Fibroblast of the aortic adventitia (primary cell): ENCODE results near the gene ACSM3. TPM values are rescaled to one million over a fixed set of nuclear protein-coding genes. Genes with fewer than 3 reads are reported as not detected.

ENCODE experiments used
- DNase-seq: peaks from one replicate; pipeline ENCODE4 v3.0.0-alpha.2; 2010; ENCODE audit warnings: low read depth
- H3K4me3 ChIP-seq: 2 replicates; pipeline ENCODE4 v1.5.1; 2011; ENCODE audit warnings: low read depth, mild to moderate bottlenecking, control low read depth, low read length, moderate library complexity
- total RNA-seq: library from RNA; depleted of rRNA; stranded (reverse); fragments of >200 nt; gene quantifications from 2 replicates; pipeline ENCODE4 v1.2.3, GENCODE V29; 2012; ENCODE audit warnings: low replicate concordance
- TF ChIP-seq, protein P1 (sequence below): IDR thresholded peaks from 2 replicates; pipeline ENCODE4 v1.5.1; 2011; ENCODE audit warnings: mild to moderate bottlenecking, low read length, control low read depth, inconsistent platforms; ENCODE audit not compliant: insufficient read depth

The ACSM3 gene
- total RNA-seq, 1 donor: 0.27 TPM

DNA sequence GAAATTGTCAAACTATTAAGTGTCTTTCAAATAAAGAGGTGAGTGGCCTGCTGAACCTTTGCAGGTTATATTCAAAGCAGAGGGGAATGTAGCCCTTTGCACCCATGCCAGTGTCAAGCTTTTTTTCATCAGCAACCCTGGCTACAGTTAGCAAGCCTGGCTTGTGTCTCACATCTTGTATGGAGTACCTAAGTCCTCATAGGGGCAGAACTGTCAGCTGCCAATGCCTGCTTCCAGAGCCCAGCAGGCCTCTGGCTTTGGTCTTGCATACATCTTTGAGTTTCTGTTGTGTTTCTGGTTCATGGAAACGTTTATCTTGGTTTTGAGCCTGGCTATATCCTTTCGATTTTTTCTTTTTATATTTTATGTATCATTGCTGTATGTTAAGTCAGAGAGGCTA, 69.3 kb downstream of the ACSM3 start:
- no peak for DNase-seq
- TF ChIP-seq, protein P1, sequence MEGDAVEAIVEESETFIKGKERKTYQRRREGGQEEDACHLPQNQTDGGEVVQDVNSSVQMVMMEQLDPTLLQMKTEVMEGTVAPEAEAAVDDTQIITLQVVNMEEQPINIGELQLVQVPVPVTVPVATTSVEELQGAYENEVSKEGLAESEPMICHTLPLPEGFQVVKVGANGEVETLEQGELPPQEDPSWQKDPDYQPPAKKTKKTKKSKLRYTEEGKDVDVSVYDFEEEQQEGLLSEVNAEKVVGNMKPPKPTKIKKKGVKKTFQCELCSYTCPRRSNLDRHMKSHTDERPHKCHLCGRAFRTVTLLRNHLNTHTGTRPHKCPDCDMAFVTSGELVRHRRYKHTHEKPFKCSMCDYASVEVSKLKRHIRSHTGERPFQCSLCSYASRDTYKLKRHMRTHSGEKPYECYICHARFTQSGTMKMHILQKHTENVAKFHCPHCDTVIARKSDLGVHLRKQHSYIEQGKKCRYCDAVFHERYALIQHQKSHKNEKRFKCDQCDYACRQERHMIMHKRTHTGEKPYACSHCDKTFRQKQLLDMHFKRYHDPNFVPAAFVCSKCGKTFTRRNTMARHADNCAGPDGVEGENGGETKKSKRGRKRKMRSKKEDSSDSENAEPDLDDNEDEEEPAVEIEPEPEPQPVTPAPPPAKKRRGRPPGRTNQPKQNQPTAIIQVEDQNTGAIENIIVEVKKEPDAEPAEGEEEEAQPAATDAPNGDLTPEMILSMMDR: no peak
- no peak overlapping the region for H3K4me3 ChIP-seq

DNA sequence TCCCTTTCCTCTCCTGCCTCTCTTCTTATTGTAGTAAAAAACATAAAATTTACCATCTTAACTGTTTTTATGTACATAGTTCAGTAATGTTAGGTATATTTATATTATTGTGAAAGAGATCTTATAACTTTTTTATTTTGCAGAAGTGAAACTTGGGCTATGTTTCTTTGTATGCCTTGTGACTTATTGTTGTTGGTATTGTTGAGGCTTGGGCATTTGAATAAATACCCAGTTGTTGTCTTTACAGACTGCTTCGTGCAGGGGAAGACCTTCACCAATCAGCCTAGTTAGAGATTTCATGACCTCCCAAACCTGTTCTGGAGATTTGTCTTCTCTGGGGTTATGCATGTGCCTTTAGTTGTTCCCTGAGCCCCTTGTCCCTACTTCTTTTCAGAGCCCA, 74.4 kb downstream of the ACSM3 start:
- TF ChIP-seq, protein P1: no peak
- H3K4me3 ChIP-seq: no peak overlapping the region
- no peak for DNase-seq

DNA sequence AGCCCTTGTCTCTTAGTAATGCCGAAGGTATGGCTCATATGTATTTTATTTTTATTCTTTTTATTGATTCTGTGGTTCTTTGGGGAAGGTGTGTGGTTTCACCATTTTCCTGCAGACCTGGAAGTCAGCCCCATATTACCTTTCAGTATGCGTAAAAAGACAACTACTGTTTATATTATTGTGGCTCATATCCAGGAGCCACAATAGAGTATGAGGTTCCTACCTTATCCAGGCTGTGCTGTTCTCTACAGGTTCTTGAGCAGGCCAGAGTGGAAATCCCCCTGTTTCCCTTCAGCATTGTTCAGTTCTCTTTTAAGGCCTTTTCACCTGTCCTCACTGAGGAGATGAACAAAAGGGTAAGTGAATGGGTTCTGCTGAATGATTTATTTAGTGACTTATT, 75.7 kb downstream of the ACSM3 start:
- TF ChIP-seq, protein P1: no peak
- DNase-seq: no peak
- no peak overlapping the region for H3K4me3 ChIP-seq

DNA sequence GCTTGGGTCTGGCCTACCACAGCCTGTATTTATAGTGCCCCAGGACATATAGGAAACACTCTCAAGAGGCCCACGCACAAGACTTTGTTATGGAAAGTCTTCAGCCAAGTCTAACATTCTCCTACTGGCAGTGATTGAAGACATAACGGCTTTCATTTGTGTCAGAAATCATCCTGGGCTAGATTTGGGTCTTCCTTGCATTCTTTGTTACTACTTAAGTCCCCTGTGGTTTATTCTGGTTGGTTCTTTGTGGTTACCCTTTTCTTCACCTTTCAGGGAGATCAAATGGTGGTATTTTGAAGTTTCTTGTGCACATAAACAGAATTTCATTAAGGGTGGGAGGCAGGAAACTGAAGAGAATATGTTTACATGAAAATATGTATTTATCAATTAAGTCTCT, 80.2 kb downstream of the ACSM3 start:
- H3K4me3 ChIP-seq: no peak overlapping the region
- no peak for DNase-seq
- TF ChIP-seq, protein P1: no peak

DNA sequence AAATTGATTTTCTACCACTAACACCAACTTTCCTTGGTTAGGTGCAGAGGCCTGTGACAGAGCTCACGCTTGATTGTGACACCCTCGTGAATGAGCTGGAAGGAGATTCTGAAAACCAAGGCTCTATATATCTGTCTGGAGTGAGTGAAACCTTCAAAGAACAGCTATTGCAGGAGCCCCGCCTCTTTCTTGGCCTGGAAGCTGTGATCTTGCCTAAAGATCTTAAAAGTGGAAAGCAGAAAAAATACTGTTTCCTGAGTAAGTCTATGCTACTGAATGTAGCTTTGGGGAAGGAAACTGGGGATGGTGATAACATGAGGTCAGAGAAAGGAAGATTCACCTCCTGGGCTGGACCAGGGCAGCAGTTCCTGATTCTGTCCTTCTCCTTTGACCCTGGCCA, 80.8 kb downstream of the ACSM3 start:
- no peak for DNase-seq
- TF ChIP-seq, protein P1: no peak
- H3K4me3 ChIP-seq: no peak overlapping the region

DNA sequence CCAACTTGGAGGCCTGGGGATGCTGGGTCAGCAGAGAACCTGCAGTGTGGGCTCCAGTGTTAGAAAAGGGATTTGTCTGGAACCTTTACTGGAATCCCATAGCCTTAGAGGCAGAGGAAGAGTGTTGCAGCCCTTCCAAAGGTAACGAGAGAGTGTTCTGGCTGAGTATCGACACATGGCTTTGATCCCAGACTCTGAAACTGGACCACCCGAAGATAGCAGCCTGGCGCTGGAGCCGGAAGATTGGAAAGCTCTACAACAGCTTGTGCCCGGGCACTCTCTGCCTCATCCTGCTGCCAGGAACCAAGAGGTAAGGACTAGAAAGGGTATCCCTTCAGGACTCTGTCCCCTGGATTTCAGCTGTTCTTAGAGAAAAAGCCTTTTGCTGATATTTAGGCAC, 82.2 kb downstream of the ACSM3 start:
- no peak for DNase-seq
- TF ChIP-seq, protein P1: no peak
- no peak overlapping the region for H3K4me3 ChIP-seq

DNA sequence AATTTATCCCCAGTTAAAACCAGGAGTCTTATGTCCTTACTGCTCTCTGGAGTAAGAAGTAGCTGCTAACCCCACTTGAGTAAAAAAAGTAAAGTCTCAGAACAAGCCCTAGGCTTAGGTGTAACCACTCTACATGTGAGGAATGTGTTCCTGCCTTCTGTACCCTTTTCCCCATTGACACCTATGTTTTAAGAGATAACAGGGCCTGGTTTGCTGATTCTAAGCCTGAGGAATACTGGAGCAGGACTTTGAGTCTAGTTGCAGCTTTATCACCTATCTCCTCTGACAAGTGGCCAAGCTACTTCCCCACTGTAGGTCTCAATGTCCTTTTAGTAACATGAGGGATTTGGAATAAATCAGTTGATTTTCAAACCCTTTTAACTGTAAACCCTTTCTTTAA, 82.7 kb downstream of the ACSM3 start:
- DNase-seq: no peak
- TF ChIP-seq, protein P1: no peak
- no peak overlapping the region for H3K4me3 ChIP-seq
